DOHH2 (cell line): ENCODE data around the gene IRX3.

Experiments
- H3F3A ChIP-seq: fragments of 200-600 bp; sonication (generic), shearing (Covaris generic); 2 replicates; pipeline ENCODE4 v1.6.0; 2016; ENCODE audit warnings: antibody characterized with exemption, mild to moderate bottlenecking; ENCODE audit not compliant: control insufficient read depth, insufficient read depth
- H3K27ac ChIP-seq: fragments of 200-600 bp; sonication (generic); 2 replicates; pipeline ENCODE4 v1.5.1; 2014; ENCODE audit warnings: low read depth, mild to moderate bottlenecking, low read length, moderate library complexity
- H3K27me3 ChIP-seq: fragments of 200-600 bp; sonication (generic); 2 replicates; pipeline ENCODE4 v1.6.1; 2014; ENCODE audit warnings: mild to moderate bottlenecking, low read length, mixed read lengths; ENCODE audit not compliant: control insufficient read depth
- H3K36me3 ChIP-seq: fragments of 200-600 bp; sonication (generic); 2 replicates; pipeline ENCODE4 v1.6.1; 2014; ENCODE audit warnings: mild to moderate bottlenecking, low read length, moderate library complexity, mixed read lengths; ENCODE audit not compliant: control insufficient read depth
- H3K4me1 ChIP-seq: fragments of 200-600 bp; sonication (generic); 2 replicates; pipeline ENCODE4 v1.6.1; 2014; ENCODE audit warnings: mild to moderate bottlenecking, low read length, mixed read lengths; ENCODE audit not compliant: control insufficient read depth
- H3K4me2 ChIP-seq: fragments of 200-600 bp; sonication (generic); 2 replicates; pipeline ENCODE4 v1.6.0; 2014; ENCODE audit warnings: mild to moderate bottlenecking, low read length, moderate library complexity
- H3K4me3 ChIP-seq: fragments of 200-600 bp; sonication (generic); 2 replicates; pipeline ENCODE4 v1.5.1; 2014; ENCODE audit warnings: mild to moderate bottlenecking, low read length, mixed read lengths
- H3K79me2 ChIP-seq: fragments of 200-600 bp; sonication (generic); 2 replicates; pipeline ENCODE4 v1.6.1; 2014; ENCODE audit warnings: mild to moderate bottlenecking, low read length, mixed read lengths; ENCODE audit not compliant: control insufficient read depth
- H3K9me2 ChIP-seq: fragments of 200-600 bp; sonication (generic); replicated peaks from 2 replicates; pipeline ENCODE4 v1.6.1; 2014; ENCODE audit warnings: mild to moderate bottlenecking, low read length, mixed read lengths; ENCODE audit not compliant: control insufficient read depth
- H3K9me3 ChIP-seq: fragments of 200-600 bp; sonication (generic); 2 replicates; pipeline ENCODE4 v1.6.1; 2014; ENCODE audit warnings: antibody characterized with exemption, low read length, mixed read lengths; ENCODE audit not compliant: control insufficient read depth, insufficient read depth
- H4K20me1 ChIP-seq: fragments of 200-600 bp; sonication (generic); 2 replicates; pipeline ENCODE4 v1.6.0; 2014; ENCODE audit warnings: low read depth, mild to moderate bottlenecking, antibody characterized with exemption, low read length, moderate library complexity; ENCODE audit not compliant: control insufficient read depth, insufficient read depth
- CTCF ChIP-seq: fragments of 200-600 bp; sonication (generic); IDR thresholded peaks from one replicate; pipeline ENCODE4 v1.5.1; 2014; ENCODE audit warnings: antibody characterized with exemption, mild to moderate bottlenecking, low read depth, low read length; ENCODE audit not compliant: poor library complexity, severe bottlenecking
- EZH2phosphoT487 ChIP-seq: fragments of 200-600 bp; sonication (generic); IDR thresholded peaks from 2 replicates; pipeline ENCODE4 v1.6.1; 2017; ENCODE audit warnings: borderline replicate concordance, mild to moderate bottlenecking, antibody characterized with exemption, low read length, moderate library complexity, mixed read lengths

The IRX3 gene

DNA sequence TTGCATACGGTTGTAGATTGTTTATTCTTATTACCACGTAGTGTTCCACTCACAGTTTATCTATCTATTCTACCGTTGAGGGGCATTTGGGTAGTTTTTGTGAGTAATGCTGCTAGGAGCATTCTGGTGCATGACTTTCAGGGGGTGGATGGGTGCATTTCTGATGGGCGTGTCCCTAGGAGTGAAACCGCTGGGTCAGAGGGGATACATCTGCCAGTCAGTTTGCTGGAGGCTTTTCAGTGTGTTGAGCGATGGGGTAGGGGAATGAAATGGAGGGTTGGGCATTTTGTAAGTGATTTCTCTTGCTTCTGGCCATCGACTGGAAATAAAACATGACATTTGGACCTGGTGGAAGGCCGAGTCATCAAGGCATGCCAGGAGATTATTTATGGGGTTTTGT is 17.0 kb upstream of the IRX3 start:
- no peak for TF ChIP-seq EZH2phosphoT487
- no peak for TF ChIP-seq CTCF
- Histone ChIP-seq H3K9me3 (no peaks in the 10 kb centered on the region), H3F3A (no peaks in the 10 kb centered on the region), H3K79me2 (no peaks in the 10 kb centered on the region), H3K9me2 (no peaks in the 10 kb centered on the region), H3K27me3 (no peaks in the 10 kb centered on the region), H3K4me2 (no peak overlapping the region), H4K20me1 (no peaks in the 10 kb centered on the region), H3K27ac (no peak overlapping the region), H3K4me1 (no peaks in the 10 kb centered on the region), H3K4me3 (no peak overlapping the region), H3K36me3 (no peaks in the 10 kb centered on the region)

DNA sequence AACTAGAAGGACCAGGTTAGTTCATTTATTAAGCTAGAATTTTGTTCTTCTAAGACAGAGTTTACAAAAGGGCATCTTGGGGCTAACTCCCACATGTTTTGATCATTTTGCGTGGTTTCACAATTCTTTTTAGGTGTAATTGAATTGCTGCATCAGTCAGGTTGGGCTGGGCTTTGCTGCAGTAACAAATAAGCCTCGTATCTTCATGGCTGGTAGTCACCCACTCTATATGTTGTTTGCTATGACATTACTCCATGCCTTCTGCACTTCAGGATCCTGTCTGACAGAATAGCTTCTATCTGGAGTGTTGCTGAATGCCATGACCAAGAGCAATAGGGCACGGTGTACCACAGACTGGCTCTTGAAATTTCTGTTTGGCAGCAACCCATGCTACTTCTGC is 10.6 kb upstream of the IRX3 start:
- H3K9me2 ChIP-seq, result no peaks in the 10 kb centered on the region
- no peak overlapping the region for H3K4me2 ChIP-seq
- no peak overlapping the region for H3K27ac ChIP-seq
- H3K79me2 ChIP-seq, result no peaks in the 10 kb centered on the region
- H3K4me1 ChIP-seq, result no peaks in the 10 kb centered on the region
- no peak for TF ChIP-seq EZH2phosphoT487
- TF ChIP-seq CTCF, result no peak
- no peaks in the 10 kb centered on the region for H3K36me3 ChIP-seq
- H3K27me3 ChIP-seq, result no peaks in the 10 kb centered on the region
- H3K9me3 ChIP-seq, result no peaks in the 10 kb centered on the region
- no peak overlapping the region for H3K4me3 ChIP-seq
- H3F3A ChIP-seq, result no peaks in the 10 kb centered on the region
- no peaks in the 10 kb centered on the region for H4K20me1 ChIP-seq

GRCh38 chr16:54296543-54296942 is 10.0 kb upstream of the IRX3 start:
- no peak for TF ChIP-seq EZH2phosphoT487
- no peak for TF ChIP-seq CTCF
- Histone ChIP-seq H3K36me3 (no peaks in the 10 kb centered on the region), H3K27ac (no peak overlapping the region), H3K27me3 (no peaks in the 10 kb centered on the region), H4K20me1 (no peaks in the 10 kb centered on the region), H3K4me1 (no peaks in the 10 kb centered on the region), H3K4me2 (no peak overlapping the region), H3K9me3 (no peaks in the 10 kb centered on the region), H3F3A (no peaks in the 10 kb centered on the region), H3K9me2 (no peaks in the 10 kb centered on the region), H3K4me3 (no peak overlapping the region), H3K79me2 (no peaks in the 10 kb centered on the region)
